Fibroblast of skin of right biceps (primary cell): ENCODE data around the gene CFAP61.

Experiments used
- DNase-seq: peaks from one replicate; pipeline ENCODE4 v3.0.0-alpha.2; 2013

CFAP61 gene

GRCh38 chr20:20368418-20369249 lies 316.3 kb downstream of the CFAP61 start:
- DNase-seq = no peak

- DNase-seq = no peak
Observed at GRCh38 chr20:20369250-20370093, 317.1 kb downstream of the CFAP61 start.

DNA sequence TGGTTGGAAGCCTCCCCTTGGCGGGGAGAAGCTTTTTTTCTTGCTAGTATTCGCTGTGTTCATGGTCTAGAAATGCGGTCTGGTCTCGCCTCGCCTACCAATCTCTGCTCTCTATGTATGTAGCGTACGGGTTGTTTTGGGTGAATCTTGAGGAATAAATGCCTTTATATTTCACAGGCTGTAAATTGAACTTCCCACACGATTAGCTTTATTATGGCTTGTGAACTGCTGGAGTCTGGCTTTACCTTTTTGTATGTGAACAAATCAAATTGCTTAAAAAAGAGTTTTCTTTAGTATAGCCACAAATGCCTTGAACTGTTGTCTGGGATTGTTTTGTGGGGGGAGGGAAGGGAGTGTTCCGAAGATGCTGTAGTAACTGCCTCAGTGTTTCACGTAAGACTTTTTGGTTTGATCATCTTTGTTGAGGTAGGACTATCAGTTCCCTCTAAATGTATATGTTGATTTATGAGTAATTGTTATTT lies 317.8 kb downstream of the CFAP61 start:
- DNase-seq = no peak

GRCh38 chr20:20371083-20371482 lies 318.8 kb downstream of the CFAP61 start:
- DNase-seq = no peak

GRCh38 chr20:20371681-20372080 lies 319.3 kb downstream of the CFAP61 start:
- DNase-seq = no peak

DNA sequence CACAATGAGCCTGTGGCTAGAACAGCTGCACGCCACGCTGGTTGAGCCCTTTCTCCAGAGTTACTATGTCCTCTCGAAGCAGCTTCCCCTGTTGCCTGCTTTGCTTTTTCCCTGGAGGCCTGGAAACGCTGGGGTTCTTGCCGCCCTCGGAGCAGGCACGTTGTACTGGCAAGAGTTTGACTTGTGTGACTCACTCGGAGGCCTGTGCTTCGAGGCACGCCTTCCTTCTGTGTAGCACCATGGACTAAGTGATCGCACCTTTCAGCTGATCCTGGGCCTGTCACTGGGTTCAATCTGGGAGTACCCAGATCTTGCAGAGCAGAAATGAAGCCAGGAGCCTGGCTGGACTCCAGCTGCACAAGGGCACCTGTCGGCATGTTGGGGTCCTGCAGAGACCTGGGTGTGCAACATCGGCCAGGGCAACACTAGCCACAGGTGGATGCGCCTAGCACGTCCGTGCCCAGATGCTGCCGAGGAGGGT lies 320.8 kb downstream of the CFAP61 start:
- peak; percentile 36 for DNase-seq

GRCh38 chr20:20375862-20376261 lies 323.5 kb downstream of the CFAP61 start:
- DNase-seq = no peak

DNA sequence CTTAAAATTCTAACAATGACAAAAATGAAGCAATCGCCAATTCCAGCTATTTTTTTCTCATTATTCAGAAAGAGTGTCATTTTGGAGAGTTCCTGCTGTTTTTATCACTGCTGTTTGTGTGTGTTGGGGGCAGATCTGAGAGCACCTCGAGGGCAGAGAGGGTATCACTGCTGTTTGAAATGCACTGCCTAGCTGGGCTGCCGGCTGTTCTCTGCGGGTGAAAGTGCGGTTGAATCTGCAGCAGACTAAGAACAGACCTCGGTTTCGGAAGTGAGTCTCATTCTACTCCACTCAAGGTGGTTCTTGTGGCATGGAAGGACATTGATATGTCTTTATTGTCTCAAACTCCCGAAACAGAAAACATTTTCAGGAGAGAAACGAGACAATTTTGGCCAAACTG lies 333.9 kb downstream of the CFAP61 start:
- DNase-seq = no peak

- no peak for DNase-seq
Observed at GRCh38 chr20:20390393-20390792, 338.1 kb downstream of the CFAP61 start.

GRCh38 chr20:20391115-20391514 lies 338.8 kb downstream of the CFAP61 start:
- DNase-seq = no peak

GRCh38 chr20:20391766-20392165 lies 339.4 kb downstream of the CFAP61 start:
- no peak for DNase-seq

- DNase-seq = peak; percentile 11
Observed at GRCh38 chr20:20393207-20394120, 341.1 kb downstream of the CFAP61 start.

GRCh38 chr20:20395087-20395486 lies 342.8 kb downstream of the CFAP61 start:
- no peak for DNase-seq

- no peak for DNase-seq
Observed at GRCh38 chr20:20395903-20396568, 343.7 kb downstream of the CFAP61 start.

DNA sequence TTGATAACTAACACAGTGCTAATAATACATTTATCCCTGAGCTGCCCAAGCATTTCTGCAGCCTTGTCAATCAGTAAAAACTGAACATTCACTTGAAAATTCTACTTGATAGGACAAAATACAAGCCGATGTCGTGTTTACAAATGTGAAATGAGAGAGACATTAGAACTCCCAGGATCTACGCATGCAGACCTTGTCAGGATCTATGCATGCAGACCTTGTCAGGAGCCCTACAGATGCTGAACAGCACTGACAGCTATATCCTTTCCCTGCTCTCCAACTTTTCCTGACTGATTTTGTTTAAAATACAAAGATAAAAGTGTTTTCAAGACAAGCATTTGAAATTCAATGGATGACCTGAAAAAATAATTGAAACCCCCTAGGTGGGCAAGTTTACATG lies 344.5 kb downstream of the CFAP61 start:
- no peak for DNase-seq

GRCh38 chr20:20398123-20398522 lies 345.8 kb downstream of the CFAP61 start:
- no peak for DNase-seq

- no peak for DNase-seq
Observed at GRCh38 chr20:20399531-20400500, 347.5 kb downstream of the CFAP61 start.

GRCh38 chr20:20401991-20402390 lies 349.7 kb downstream of the CFAP61 start:
- no peak for DNase-seq

GRCh38 chr20:20404633-20405032 lies 352.3 kb downstream of the CFAP61 start:
- no peak for DNase-seq

- no peak for DNase-seq
Observed at GRCh38 chr20:20405623-20406022, 353.3 kb downstream of the CFAP61 start.

DNA sequence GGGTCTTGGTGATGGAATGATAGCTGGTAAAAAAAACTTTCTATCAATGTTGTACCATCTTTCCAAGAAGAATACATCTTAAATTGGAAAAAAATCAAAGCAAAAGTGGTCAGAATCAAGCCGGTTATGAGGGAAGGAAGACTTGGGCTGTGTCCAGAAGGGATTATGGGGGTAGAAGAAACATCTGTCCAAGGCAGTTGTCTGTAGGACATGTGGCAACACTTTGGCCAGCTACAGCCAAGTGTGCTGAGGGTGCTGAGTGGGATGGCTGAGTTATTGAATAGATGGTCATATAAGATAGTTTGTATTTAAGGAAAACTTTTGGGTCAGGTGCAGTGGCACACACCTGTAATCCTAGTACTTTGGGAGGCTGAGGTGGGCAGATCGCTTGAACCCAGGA lies 354.0 kb downstream of the CFAP61 start:
- DNase-seq = no peak
